SKM-1 treated with dmso at 0.1 percent for 144 hours (cell line): ENCODE data around the gene DDX17.

Experiments
- DNase-seq: peaks from one replicate; lab custom pipeline; 2025; ENCODE audit not compliant: unreplicated experiment; lab: John Stamatoyannopoulos, UW

The DDX17 gene

GRCh38 chr22:38451404-38451803 is 54.7 kb downstream of the DDX17 start:
- DNase-seq: no peak

GRCh38 chr22:38450234-38450797 is 55.8 kb downstream of the DDX17 start:
- DNase-seq: no peak

GRCh38 chr22:38449776-38450175 is 56.3 kb downstream of the DDX17 start:
- no peak for DNase-seq

- DNase-seq: no peak
These were observed 57.0 kb downstream of the DDX17 start for GRCh38 chr22:38448945-38449745.

- DNase-seq: no peak
These were observed 60.0 kb downstream of the DDX17 start for GRCh38 chr22:38446018-38446601.

- no peak for DNase-seq
These were observed 61.3 kb downstream of the DDX17 start for GRCh38 chr22:38444783-38445182.

- DNase-seq: no peak
These were observed 62.2 kb downstream of the DDX17 start for GRCh38 chr22:38443628-38444521.

GRCh38 chr22:38442967-38443627 is 63.0 kb downstream of the DDX17 start:
- no peak for DNase-seq

- no peak for DNase-seq
These were observed 64.4 kb downstream of the DDX17 start for GRCh38 chr22:38441620-38442287.

GRCh38 chr22:38440747-38441350 is 65.3 kb downstream of the DDX17 start:
- no peak for DNase-seq

- DNase-seq: no peak
These were observed 68.7 kb downstream of the DDX17 start for GRCh38 chr22:38437416-38437815.

- no peak for DNase-seq
These were observed 69.3 kb downstream of the DDX17 start for GRCh38 chr22:38436629-38437395.

- no peak for DNase-seq
These were observed 70.1 kb downstream of the DDX17 start for GRCh38 chr22:38435965-38436364.

- no peak for DNase-seq
These were observed 71.1 kb downstream of the DDX17 start for GRCh38 chr22:38435010-38435409.

- no peak for DNase-seq
These were observed 72.2 kb downstream of the DDX17 start for GRCh38 chr22:38433871-38434270.
